ENCODE data around the gene TCEA2.

GRCh38 chr20:64092258-64093012, 29.4 kb downstream of the TCEA2 start:
- no peak for TF ChIP-seq CTCF (IDR thresholded peaks at IDR 0.05; ENCODE audit: low read length)
- no peak for TF ChIP-seq EZH2 (optimal IDR thresholded peaks at IDR 0.05; ENCODE audit: low read depth, low read length)
- TF ChIP-seq EZH2phosphoT487 (IDR thresholded peaks at IDR 0.05; ENCODE audit: low read length), result no peak

All from MM.1S (cell line).